ENCODE data around the gene RELA. TPM values are rescaled to one million over a fixed set of nuclear protein-coding genes. Genes with fewer than 3 reads are reported as not detected.

Gene RELA
- total and polyA plus RNA-seq, 4 donors, result 28.8 to 108 (median 86.0) TPM

- ATAC-seq (ENCODE audit: low FRiP score) (no peak), DNase-seq (no peak)
- no peaks in the 10 kb centered on the region for H3K9me3 ChIP-seq (ENCODE audit: control insufficient read depth, low read length)
- 90 to 92% methylated on average over 25 of the region's 25 CpGs for WGBS, 2 donors
- peaks cover 0 to 12% of the 10 kb centered on the region in 2 donors for H3K36me3 ChIP-seq (ENCODE audit: control insufficient read depth in 1 of 2, insufficient read depth in 2 of 2, low read length in 1 of 2)
- H3K4me3 ChIP-seq (ENCODE audit: low read length in 2 of 2), result no peak overlapping the region
- H3K4me1 ChIP-seq (ENCODE audit: control insufficient read depth in 1 of 2, insufficient read depth in 2 of 2, low read length in 2 of 2), result no peaks in the 10 kb centered on the region
- H3K27me3 ChIP-seq (ENCODE audit: control insufficient read depth in 1 of 2, insufficient read depth in 2 of 2, low read length in 1 of 2), result no peaks in the 10 kb centered on the region
- intact Hi-C loops (cut with DNase I), result loop anchor here in 1 of 2 donors (10.0 kb wide), 1 partner anchor 191 kb away; no protein-coding TSS in a partner anchor
- H3K27ac ChIP-seq (ENCODE audit: low read depth in 1 of 2, low read length in 2 of 2), result no peak overlapping the region
These were observed 38.7 kb downstream of the RELA start for GRCh38 chr11:65623852-65624616.

- WGBS, 2 donors, result 88 to 93% methylated on average over 14 of the region's 14 CpGs
- intact Hi-C loops (cut with DNase I), result loop anchor here in 1 of 2 donors (10.0 kb wide), 1 partner anchor 192 kb away; no protein-coding TSS in a partner anchor
- H3K4me1 ChIP-seq (ENCODE audit: control insufficient read depth in 1 of 2, insufficient read depth in 2 of 2, low read length in 2 of 2), result no peaks in the 10 kb centered on the region
These were observed 39.5 kb downstream of the RELA start for GRCh38 chr11:65623177-65623576.

DNA sequence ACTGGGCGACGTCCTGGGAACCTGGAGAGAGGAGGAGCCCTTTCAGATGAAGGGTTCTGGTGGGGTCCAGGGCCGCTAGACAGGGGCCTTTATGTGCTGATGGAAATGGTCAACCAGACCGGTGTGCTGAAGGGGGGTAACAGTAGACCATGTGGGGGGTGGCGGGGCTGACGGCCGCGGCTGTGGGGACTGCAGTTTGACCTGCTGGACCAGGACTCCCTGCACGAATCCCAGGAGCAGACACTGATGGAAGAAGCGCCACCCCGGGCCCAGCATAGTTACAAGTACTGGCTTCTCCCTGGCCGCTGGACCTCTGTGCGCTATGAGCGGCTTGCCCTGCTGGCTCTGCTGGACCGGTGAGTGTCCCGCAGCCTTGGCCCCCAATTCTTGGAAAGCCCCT, 40.7 kb downstream of the RELA start:
- Histone ChIP-seq H3K4me1 (ENCODE audit: control insufficient read depth in 1 of 2, insufficient read depth in 2 of 2, low read length in 2 of 2) (no peaks in the 10 kb centered on the region), H3K4me3 (ENCODE audit: low read length in 2 of 2) (no peak overlapping the region), H3K27me3 (ENCODE audit: control insufficient read depth in 1 of 2, insufficient read depth in 2 of 2, low read length in 1 of 2) (no peaks in the 10 kb centered on the region), H3K27ac (ENCODE audit: low read depth in 1 of 2, low read length in 2 of 2) (no peak overlapping the region), H3K9me3 (ENCODE audit: control insufficient read depth, low read length) (no peaks in the 10 kb centered on the region), H3K36me3 (ENCODE audit: control insufficient read depth in 1 of 2, insufficient read depth in 2 of 2, low read length in 1 of 2) (peaks cover 0 to 16% of the 10 kb centered on the region in 2 donors)
- ATAC-seq (ENCODE audit: low FRiP score) (no peak), DNase-seq (no peak)
- intact Hi-C loops (cut with DNase I), result loop anchor here in 1 of 2 donors (10.0 kb wide), 1 partner anchor 193 kb away; no protein-coding TSS in a partner anchor
- 91 to 92% methylated on average over 16 of the region's 16 CpGs for WGBS, 2 donors

More at GRCh38 chr11:65623177-65623576, 39.5 kb downstream of the RELA start:
- no peak for ATAC-seq (ENCODE audit: low FRiP score)
- Histone ChIP-seq H3K4me3 (ENCODE audit: low read length in 2 of 2) (no peak overlapping the region), H3K27me3 (ENCODE audit: control insufficient read depth in 1 of 2, insufficient read depth in 2 of 2, low read length in 1 of 2) (no peaks in the 10 kb centered on the region), H3K9me3 (ENCODE audit: control insufficient read depth, low read length) (no peaks in the 10 kb centered on the region), H3K27ac (ENCODE audit: low read depth in 1 of 2, low read length in 2 of 2) (no peak overlapping the region), H3K36me3 (ENCODE audit: control insufficient read depth in 1 of 2, insufficient read depth in 2 of 2, low read length in 1 of 2) (peaks cover 0 to 16% of the 10 kb centered on the region in 2 donors)
- DNase-seq, result no peak

DNA sequence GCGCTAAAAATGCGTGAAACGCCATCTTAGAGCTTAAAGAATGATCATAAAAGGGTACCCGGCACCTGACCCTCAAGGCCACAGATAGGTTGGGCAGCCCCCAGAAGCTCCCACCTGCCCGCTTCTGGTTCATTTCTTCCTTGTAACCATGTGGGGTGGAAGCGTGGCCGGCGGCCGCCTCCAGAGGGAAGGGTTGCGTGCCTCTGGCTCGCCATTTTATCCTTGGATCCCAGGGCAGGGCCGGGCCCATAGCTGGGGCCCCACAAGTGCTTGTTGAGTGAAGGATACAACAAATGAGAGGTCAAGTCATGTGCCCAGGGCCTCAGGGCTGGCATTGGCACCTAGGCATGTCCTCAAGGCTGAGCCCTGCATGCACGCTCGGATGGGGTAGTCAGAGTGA, 41.3 kb downstream of the RELA start:
- 93 to 96% methylated on average over 14 of the region's 14 CpGs for WGBS, 2 donors
- Histone ChIP-seq H3K4me1 (ENCODE audit: control insufficient read depth in 1 of 2, insufficient read depth in 2 of 2, low read length in 2 of 2) (no peaks in the 10 kb centered on the region), H3K9me3 (ENCODE audit: control insufficient read depth, low read length) (no peaks in the 10 kb centered on the region), H3K36me3 (ENCODE audit: control insufficient read depth in 1 of 2, insufficient read depth in 2 of 2, low read length in 1 of 2) (peaks cover 0 to 14% of the 10 kb centered on the region in 2 donors), H3K27me3 (ENCODE audit: control insufficient read depth in 1 of 2, insufficient read depth in 2 of 2, low read length in 1 of 2) (no peaks in the 10 kb centered on the region), H3K27ac (ENCODE audit: low read depth in 1 of 2, low read length in 2 of 2) (no peak overlapping the region), H3K4me3 (ENCODE audit: low read length in 2 of 2) (no peak overlapping the region)
- ATAC-seq (ENCODE audit: low FRiP score) (no peak), DNase-seq (no peak)
- intact Hi-C loops (cut with DNase I), result loop anchor here in 1 of 2 donors (10.0 kb wide), 1 partner anchor 193 kb away; no protein-coding TSS in a partner anchor

GRCh38 chr11:65620666-65621065, 42.0 kb downstream of the RELA start:
- DNase-seq, result no peak
- ATAC-seq (ENCODE audit: low FRiP score), result no peak
- Histone ChIP-seq H3K36me3 (ENCODE audit: control insufficient read depth in 1 of 2, insufficient read depth in 2 of 2, low read length in 1 of 2) (peaks cover 0 to 13% of the 10 kb centered on the region in 2 donors), H3K4me3 (ENCODE audit: low read length in 2 of 2) (no peak overlapping the region), H3K27ac (ENCODE audit: low read depth in 1 of 2, low read length in 2 of 2) (no peak overlapping the region), H3K27me3 (ENCODE audit: control insufficient read depth in 1 of 2, insufficient read depth in 2 of 2, low read length in 1 of 2) (no peaks in the 10 kb centered on the region), H3K9me3 (ENCODE audit: control insufficient read depth, low read length) (no peaks in the 10 kb centered on the region), H3K4me1 (ENCODE audit: control insufficient read depth in 1 of 2, insufficient read depth in 2 of 2, low read length in 2 of 2) (no peaks in the 10 kb centered on the region)
- intact Hi-C loops (cut with DNase I), result loop anchor here in 1 of 2 donors (10.0 kb wide), 1 partner anchor 194 kb away; no protein-coding TSS in a partner anchor
- 84 to 90% methylated on average over 19 of the region's 19 CpGs for WGBS, 2 donors

DNA sequence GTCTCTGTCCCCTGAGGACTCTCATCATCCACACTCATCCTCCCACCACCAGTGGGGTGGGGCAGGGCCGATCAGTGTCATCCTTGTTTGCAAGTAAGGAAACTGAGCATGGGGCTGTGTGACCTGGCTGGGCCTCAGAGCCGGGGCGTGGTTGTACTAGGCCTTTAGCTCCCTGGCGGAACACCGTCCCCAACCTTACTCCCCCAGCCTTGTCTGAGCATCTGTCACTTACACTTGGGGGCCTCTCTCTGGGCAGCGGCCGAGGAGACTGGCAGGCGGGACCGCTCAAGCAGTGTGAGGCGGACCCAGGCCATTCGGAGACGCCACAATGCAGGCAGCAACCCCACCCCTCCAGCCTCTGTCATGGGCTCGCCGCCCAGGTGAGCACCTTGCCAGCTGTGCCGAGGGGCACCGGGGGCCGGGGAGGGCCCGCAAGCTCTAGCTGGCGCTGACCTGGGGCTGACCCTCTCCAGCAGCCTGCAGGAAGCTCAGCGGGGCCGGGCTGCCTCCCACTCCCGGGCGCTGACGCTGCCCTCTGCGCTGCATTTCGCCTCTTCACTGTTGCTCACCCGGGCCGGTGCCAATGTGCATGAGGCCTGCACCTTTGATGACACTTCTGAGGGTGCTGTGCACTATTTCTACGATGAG, 43.3 kb downstream of the RELA start:
- no peaks in the 10 kb centered on the region for H3K27me3 ChIP-seq (ENCODE audit: control insufficient read depth in 1 of 2, insufficient read depth in 2 of 2, low read length in 1 of 2)
- 92 to 95% methylated on average over 27 to 29 of the region's 29 CpGs for WGBS, 2 donors
- H3K4me3 ChIP-seq (ENCODE audit: low read length in 2 of 2), result no peak overlapping the region
- no peak overlapping the region for H3K27ac ChIP-seq (ENCODE audit: low read depth in 1 of 2, low read length in 2 of 2)
- intact Hi-C loops (cut with DNase I), result loop anchor here in 1 of 2 donors (5.0 kb wide), 1 partner anchor 33 kb away; no protein-coding TSS in a partner anchor
- no peaks in the 10 kb centered on the region for H3K9me3 ChIP-seq (ENCODE audit: control insufficient read depth, low read length)
- DNase-seq (peak in 1 of 2 donors; percentile 52), ATAC-seq (ENCODE audit: low FRiP score) (no peak)
- H3K4me1 ChIP-seq (ENCODE audit: control insufficient read depth in 1 of 2, insufficient read depth in 2 of 2, low read length in 2 of 2), result no peaks in the 10 kb centered on the region
- H3K36me3 ChIP-seq (ENCODE audit: control insufficient read depth in 1 of 2, insufficient read depth in 2 of 2, low read length in 1 of 2), result peaks cover 0 to 13% of the 10 kb centered on the region in 2 donors

- WGBS, 2 donors, result 88 to 90% methylated on average over 14 of the region's 14 CpGs
- intact Hi-C loops (cut with DNase I), result loop anchor here in 1 of 2 donors (5.0 kb wide), 1 partner anchor 34 kb away; no protein-coding TSS in a partner anchor
These were observed 44.0 kb downstream of the RELA start for GRCh38 chr11:65618763-65619162.

GRCh38 chr11:65617990-65618751, 44.5 kb downstream of the RELA start:
- Histone ChIP-seq H3K27me3 (ENCODE audit: control insufficient read depth in 1 of 2, insufficient read depth in 2 of 2, low read length in 1 of 2) (no peaks in the 10 kb centered on the region), H3K27ac (ENCODE audit: low read depth in 1 of 2, low read length in 2 of 2) (no peak overlapping the region), H3K4me1 (ENCODE audit: control insufficient read depth in 1 of 2, insufficient read depth in 2 of 2, low read length in 2 of 2) (no peaks in the 10 kb centered on the region), H3K9me3 (ENCODE audit: control insufficient read depth, low read length) (no peaks in the 10 kb centered on the region), H3K4me3 (ENCODE audit: low read length in 2 of 2) (no peak overlapping the region), H3K36me3 (ENCODE audit: control insufficient read depth in 1 of 2, insufficient read depth in 2 of 2, low read length in 1 of 2) (peaks cover 0 to 9% of the 10 kb centered on the region in 2 donors)
- no peak for ATAC-seq (ENCODE audit: low FRiP score)
- 92 to 93% methylated on average over 33 of the region's 33 CpGs for WGBS, 2 donors
- DNase-seq, result no peak
- intact Hi-C loops (cut with DNase I), result loop anchor here in 1 of 2 donors (5.0 kb wide), 1 partner anchor 34 kb away; no protein-coding TSS in a partner anchor

More at GRCh38 chr11:65618763-65619162, 44.0 kb downstream of the RELA start:
- Histone ChIP-seq H3K27me3 (ENCODE audit: control insufficient read depth in 1 of 2, insufficient read depth in 2 of 2, low read length in 1 of 2) (no peaks in the 10 kb centered on the region), H3K4me1 (ENCODE audit: control insufficient read depth in 1 of 2, insufficient read depth in 2 of 2, low read length in 2 of 2) (no peaks in the 10 kb centered on the region), H3K36me3 (ENCODE audit: control insufficient read depth in 1 of 2, insufficient read depth in 2 of 2, low read length in 1 of 2) (peaks cover 0 to 11% of the 10 kb centered on the region in 2 donors), H3K9me3 (ENCODE audit: control insufficient read depth, low read length) (no peaks in the 10 kb centered on the region), H3K4me3 (ENCODE audit: low read length in 2 of 2) (no peak overlapping the region), H3K27ac (ENCODE audit: low read depth in 1 of 2, low read length in 2 of 2) (no peak overlapping the region)
- no peak for DNase-seq
- no peak for ATAC-seq (ENCODE audit: low FRiP score)
